GM23338 (cell line): ENCODE data around the gene GLB1L3.

Source experiments
- CREB1 ChIP-seq: fragments of 250-450 bp; sonication (Bioruptor Pico); IDR thresholded peaks from 2 replicates; pipeline ENCODE4 v1.5.0; 2020; ENCODE audit warnings: low read depth, mild to moderate bottlenecking, moderate library complexity
- CTCF ChIP-seq, 2 experiments: fragments of 200-600 bp in 1 of 2; sonication (generic) in 1 of 2; conservative IDR thresholded peaks; 2 replicates each; pipeline versions ENCODE4 v1.5.1 to v1.6.1; 2016 to 2017; ENCODE audit warnings: antibody characterized with exemption in 2 of 2, low read depth in 2 of 2, mild to moderate bottlenecking in 2 of 2, moderate library complexity in 1 of 2
- ETS1 ChIP-seq: IDR thresholded peaks from 2 replicates; pipeline ENCODE4 v1.6.1; 2016; ENCODE audit warnings: antibody characterized with exemption
- EZH2 ChIP-seq: fragments of 200-600 bp; sonication (generic); IDR thresholded peaks from one replicate; pipeline ENCODE4 v1.8.0; 2017; ENCODE audit warnings: antibody characterized with exemption, mild to moderate bottlenecking, low read depth; ENCODE audit not compliant: unreplicated experiment
- EZH2phosphoT487 ChIP-seq: fragments of 200-600 bp; sonication (generic); IDR thresholded peaks from one replicate; pipeline ENCODE4 v1.8.1; 2018; ENCODE audit warnings: antibody characterized with exemption; ENCODE audit not compliant: unreplicated experiment
- JUNB ChIP-seq: IDR thresholded peaks from one replicate; pipeline ENCODE4 v1.6.1; 2016; ENCODE audit warnings: antibody characterized with exemption; ENCODE audit not compliant: unreplicated experiment
- POLR2AphosphoS5 ChIP-seq: IDR thresholded peaks from 2 replicates; pipeline ENCODE4 v1.6.1; 2016; ENCODE audit warnings: antibody characterized with exemption, low read depth
- REST ChIP-seq: IDR thresholded peaks from one replicate; pipeline ENCODE4 v1.6.1; 2018; ENCODE audit warnings: antibody characterized with exemption; ENCODE audit not compliant: unreplicated experiment
- STAT1 ChIP-seq: IDR thresholded peaks from one replicate; pipeline ENCODE4 v1.6.1; 2016; ENCODE audit warnings: antibody characterized with exemption; ENCODE audit not compliant: unreplicated experiment
- ZNF114 ChIP-seq: fragments of 250-450 bp; sonication (Bioruptor Pico); IDR thresholded peaks from 2 replicates; pipeline ENCODE4 v1.5.0; 2020; ENCODE audit warnings: mild to moderate bottlenecking, moderate library complexity
- ZNF331 ChIP-seq: fragments of 250-450 bp; sonication (Bioruptor Pico); IDR thresholded peaks from 2 replicates; pipeline ENCODE4 v1.5.0; 2020; ENCODE audit warnings: low read depth, mild to moderate bottlenecking, moderate library complexity
- ZNF462 ChIP-seq: fragments of 250-450 bp; sonication (Bioruptor Pico); IDR thresholded peaks from 2 replicates; pipeline ENCODE4 v1.5.0; 2020; ENCODE audit warnings: mild to moderate bottlenecking, moderate library complexity

- TF ChIP-seq REST (no peak), EZH2 (no peak), CTCF (conservative IDR thresholded peaks at IDR 0.05; ENCODE audit: low read depth in 2 of 2) (no peak), EZH2phosphoT487 (no peak), POLR2AphosphoS5 (no peak), JUNB (no peak), ZNF114 (CRISPR knock-in tag) (no peak), CREB1 (CRISPR knock-in tag) (no peak), ZNF462 (CRISPR knock-in tag) (no peak), ZNF331 (CRISPR knock-in tag) (no peak), ETS1 (no peak), STAT1 (no peak)
These were observed 15.2 kb upstream of the GLB1L3 start for GRCh38 chr11:134260983-134261382.
